ENCODE measurements around the gene EXOC4. TPM values are rescaled to one million over a fixed set of nuclear protein-coding genes. Genes with fewer than 3 reads are reported as not detected.

EXOC4 gene
- total and polyA plus RNA-seq, 2 of the 8 experiments (the other 6 are each of a cell fraction or from before 2014, with no cell fraction given): 27.0 to 67.3 TPM

- H3K9ac ChIP-seq (replicated peaks in 1 of 4; ENCODE audit: extremely low read depth in 1 of 4, low read depth in 3 of 4, low read length in 3 of 4): no peak overlapping the region
- H3K27ac ChIP-seq (ENCODE audit: low read depth, low read length): no peak overlapping the region
- no peaks in the 10 kb centered on the region for H3K27me3 ChIP-seq (replicated peaks in 1 of 4; ENCODE audit: control insufficient read depth in 3 of 4, extremely low read depth in 1 of 4, insufficient read depth in 3 of 4, low read length in 3 of 4)
- H3K18ac ChIP-seq (ENCODE audit: extremely low read depth, low read length): no peak overlapping the region
- 0 out of 4 replicates have a peak, but pooled peaks cover 0 to 3% of the 10 kb centered on the region in 2 experiments for H3K9me3 ChIP-seq (ENCODE audit: insufficient read depth in 2 of 2, low read depth in 1 of 2, low read length in 1 of 2)
- H2BK120ac ChIP-seq (replicated peaks; ENCODE audit: low read depth, low read length): no peak overlapping the region
- no peak overlapping the region for H4K91ac ChIP-seq (replicated peaks; ENCODE audit: insufficient read length, low read length)
- peaks cover 0 to 2% of the 10 kb centered on the region in 2 experiments for H4K20me1 ChIP-seq (replicated peaks in 1 of 2; ENCODE audit: control insufficient read depth in 1 of 2, insufficient read depth in 2 of 2, low read length in 2 of 2)
- no peak overlapping the region for H2AK5ac ChIP-seq (ENCODE audit: low read depth, low read length)
- POLR2A ChIA-PET (ENCODE audit: partially characterized antibody): no interaction called here
- no peak for DNase-seq (ENCODE audit: low read depth in 1 of 2, low spot score in 2 of 2)
- peaks cover 3% of the 10 kb centered on the region; the same call in 1 of the 2 replicates for H3K79me1 ChIP-seq (ENCODE audit: low read depth, low read length)
- no peak overlapping the region for H2AFZ ChIP-seq (ENCODE audit: low read length)
- WGBS, 2 experiments (ENCODE audit: extremely low coverage in 1 of 2, insufficient coverage in 1 of 2, insufficient read length in 1 of 2, insufficient replicate concordance in 2 of 2, low coverage in 1 of 2, low lambda C conversion rate in 2 of 2, missing lambda C conversion rate in 1 of 2): 91% methylated on average over 11 of the region's 11 CpGs; no CpG with 5 or more reads in 1 of the 2 experiments
- H4K5ac ChIP-seq (ENCODE audit: insufficient read length, low read depth, low read length): no peak overlapping the region
- peaks cover 0 to 5% (median 2%) of the 10 kb centered on the region in 4 experiments; a peak in 2 of 7 replicates for H3K4me1 ChIP-seq (replicated peaks in 1 of 4; ENCODE audit: control insufficient read depth in 3 of 4, insufficient read depth in 4 of 4, low read length in 3 of 4)
- no peak overlapping the region for H3K4ac ChIP-seq (replicated peaks; ENCODE audit: insufficient read length, low read depth, low read length)
- no peak overlapping the region for H3K23ac ChIP-seq (ENCODE audit: insufficient read length)
- H3K79me2 ChIP-seq (ENCODE audit: control insufficient read depth in 1 of 2, insufficient read depth in 2 of 2, low read length in 2 of 2): 0 out of 4 replicates have a peak, but pooled peaks cover 0 to 5% of the 10 kb centered on the region in 2 experiments
- H3K36me3 ChIP-seq (ENCODE audit: control insufficient read depth in 2 of 4, insufficient read depth in 4 of 4, low read length in 3 of 4): no peaks in the 10 kb centered on the region
- no peak overlapping the region for H4K8ac ChIP-seq (ENCODE audit: extremely low read depth, insufficient read depth, low read length)
- no peak for TF ChIP-seq EGR1 (IDR thresholded peaks at IDR 0.05; ENCODE audit: borderline replicate concordance, low read depth, low read length)
- TF ChIP-seq RXRA (IDR thresholded peaks at IDR 0.05; ENCODE audit: insufficient read depth, low read depth, low read length): no peak
- no peak for TF ChIP-seq CHD2 (IDR thresholded peaks at IDR 0.05; ENCODE audit: low read length)
- TF ChIP-seq MAX (IDR thresholded peaks at IDR 0.05): no peak
- TF ChIP-seq FOSL1 (IDR thresholded peaks at IDR 0.05; ENCODE audit: insufficient read depth, low read depth, low read length): no peak
- TF ChIP-seq POLR2A (IDR thresholded peaks at IDR 0.05; ENCODE audit: control extremely low read depth in 1 of 2, low read depth in 2 of 2, low read length in 2 of 2): no peak
- TF ChIP-seq JUND (IDR thresholded peaks at IDR 0.05; ENCODE audit: low read length): no peak
- TF ChIP-seq EZH2 (IDR thresholded peaks at IDR 0.05; ENCODE audit: low read depth, low read length, severe bottlenecking): no peak
- TF ChIP-seq SRF (IDR thresholded peaks at IDR 0.05; ENCODE audit: low read depth, low read length): no peak
- TF ChIP-seq ZNF274 (IDR thresholded peaks at IDR 0.05; ENCODE audit: borderline replicate concordance, extremely low read depth, low read length): no peak
- no peak for TF ChIP-seq CHD1 (IDR thresholded peaks at IDR 0.05; ENCODE audit: low read depth, low read length)
- TF ChIP-seq ASH2L (IDR thresholded peaks at IDR 0.05; ENCODE audit: low read length): no peak
- TF ChIP-seq SIX5 (IDR thresholded peaks at IDR 0.05; ENCODE audit: low read depth, low read length): no peak
- TF ChIP-seq SIRT6 (IDR thresholded peaks at IDR 0.05; ENCODE audit: low read length): no peak
- no peak for TF ChIP-seq NRF1 (IDR thresholded peaks at IDR 0.05; ENCODE audit: low read depth, low read length)
- TF ChIP-seq SAP30 (IDR thresholded peaks at IDR 0.05; ENCODE audit: insufficient read depth, insufficient replicate concordance, low read length): no peak
- H2BK15ac ChIP-seq (ENCODE audit: low read length): no peak overlapping the region
- H3K4me2 ChIP-seq (ENCODE audit: insufficient read depth in 1 of 2, low read depth in 2 of 2, low read length in 2 of 2): no peak overlapping the region
- H3K4me3 ChIP-seq (ENCODE audit: extremely low read depth in 1 of 4, insufficient read depth in 2 of 4, low read depth in 3 of 4, low read length in 4 of 4): no peak overlapping the region
- H2BK5ac ChIP-seq (ENCODE audit: low read depth, low read length): no peak overlapping the region
- no peak overlapping the region for H2BK20ac ChIP-seq (ENCODE audit: low read length)
- no peaks in the 10 kb centered on the region for H3K23me2 ChIP-seq (ENCODE audit: low read depth, low read length)
- H3K14ac ChIP-seq (ENCODE audit: insufficient read length): no peak overlapping the region
- no peak for FAIRE-seq
- CTCF ChIA-PET (ENCODE audit: partially characterized antibody): interaction anchor here (1.2 kb wide), 1 partner anchor 47 kb away, joined by 3 read pairs; no protein-coding TSS in a partner anchor
- H2BK12ac ChIP-seq (ENCODE audit: low read depth, low read length): no peak overlapping the region
- H3K56ac ChIP-seq (replicated peaks; ENCODE audit: insufficient read length, low read depth, low read length): no peak overlapping the region
These were observed 138.3 kb downstream of the EXOC4 start for GRCh38 chr7:133391206-133391605.
